Measurements from ENCODE around the gene RPS21.

- TF ChIP-seq CTCF (IDR thresholded peaks at IDR 0.05) (no peak), POLR2A (IDR thresholded peaks at IDR 0.05) (no peak)
Measured at GRCh38 chr20:62371588-62372041, 15.3 kb upstream of the RPS21 start.

Measured in lower leg skin (tissue), 3 donors.